Measurements from ENCODE around the gene DOCK3. TPM values are rescaled to one million over a fixed set of nuclear protein-coding genes. Genes with fewer than 3 reads are reported as not detected.

DOCK3 gene
- total RNA-seq, 1 donor, result 0.36 TPM

DNA sequence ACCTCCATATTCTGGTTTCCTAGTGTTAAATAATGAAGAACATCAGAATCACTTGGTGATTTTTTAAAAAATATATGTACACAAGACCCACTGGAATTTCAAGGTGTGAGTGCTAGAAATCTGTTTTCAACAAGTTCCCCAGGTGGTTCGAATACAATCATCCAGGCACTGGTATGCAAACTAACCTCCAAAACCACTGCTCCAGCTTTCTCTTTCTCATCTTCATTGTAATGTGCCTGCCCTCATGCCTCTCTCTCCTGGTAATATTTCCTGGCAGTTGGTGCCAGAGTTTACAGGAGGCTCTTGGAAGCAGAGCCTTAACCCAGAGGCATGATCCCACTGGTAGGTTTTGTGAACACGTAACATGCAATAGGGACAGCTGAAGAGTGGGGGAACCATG lies 547.2 kb downstream of the DOCK3 start:
- Histone ChIP-seq H3K27ac (ENCODE audit: low read depth, low read length) (no peak overlapping the region), H3K4me2 (ENCODE audit: insufficient read depth, low read length) (no peak overlapping the region), H3K79me2 (ENCODE audit: insufficient read depth, low read length) (no peaks in the 10 kb centered on the region), H3K4me3 (ENCODE audit: insufficient read depth, low read length) (no peak overlapping the region), H3K36me3 (ENCODE audit: insufficient read depth, low read length) (no peaks in the 10 kb centered on the region), H3K4me1 (ENCODE audit: insufficient read depth, low read length) (no peaks in the 10 kb centered on the region), H3K27me3 (ENCODE audit: insufficient read depth, low read length) (no peaks in the 10 kb centered on the region), H3K9me3 (ENCODE audit: low read depth, low read length) (no peaks in the 10 kb centered on the region), H2AFZ (ENCODE audit: low read length) (no peak overlapping the region), H4K20me1 (ENCODE audit: insufficient read depth, low read length) (no peaks in the 10 kb centered on the region)
- TF ChIP-seq, protein P1, sequence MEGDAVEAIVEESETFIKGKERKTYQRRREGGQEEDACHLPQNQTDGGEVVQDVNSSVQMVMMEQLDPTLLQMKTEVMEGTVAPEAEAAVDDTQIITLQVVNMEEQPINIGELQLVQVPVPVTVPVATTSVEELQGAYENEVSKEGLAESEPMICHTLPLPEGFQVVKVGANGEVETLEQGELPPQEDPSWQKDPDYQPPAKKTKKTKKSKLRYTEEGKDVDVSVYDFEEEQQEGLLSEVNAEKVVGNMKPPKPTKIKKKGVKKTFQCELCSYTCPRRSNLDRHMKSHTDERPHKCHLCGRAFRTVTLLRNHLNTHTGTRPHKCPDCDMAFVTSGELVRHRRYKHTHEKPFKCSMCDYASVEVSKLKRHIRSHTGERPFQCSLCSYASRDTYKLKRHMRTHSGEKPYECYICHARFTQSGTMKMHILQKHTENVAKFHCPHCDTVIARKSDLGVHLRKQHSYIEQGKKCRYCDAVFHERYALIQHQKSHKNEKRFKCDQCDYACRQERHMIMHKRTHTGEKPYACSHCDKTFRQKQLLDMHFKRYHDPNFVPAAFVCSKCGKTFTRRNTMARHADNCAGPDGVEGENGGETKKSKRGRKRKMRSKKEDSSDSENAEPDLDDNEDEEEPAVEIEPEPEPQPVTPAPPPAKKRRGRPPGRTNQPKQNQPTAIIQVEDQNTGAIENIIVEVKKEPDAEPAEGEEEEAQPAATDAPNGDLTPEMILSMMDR (IDR thresholded peaks at IDR 0.05; ENCODE audit: extremely low read depth, low read depth, low read length), result no peak
- DNase-seq (ENCODE audit: insufficient read length, low spot score, missing footprints), result no peak

DNA sequence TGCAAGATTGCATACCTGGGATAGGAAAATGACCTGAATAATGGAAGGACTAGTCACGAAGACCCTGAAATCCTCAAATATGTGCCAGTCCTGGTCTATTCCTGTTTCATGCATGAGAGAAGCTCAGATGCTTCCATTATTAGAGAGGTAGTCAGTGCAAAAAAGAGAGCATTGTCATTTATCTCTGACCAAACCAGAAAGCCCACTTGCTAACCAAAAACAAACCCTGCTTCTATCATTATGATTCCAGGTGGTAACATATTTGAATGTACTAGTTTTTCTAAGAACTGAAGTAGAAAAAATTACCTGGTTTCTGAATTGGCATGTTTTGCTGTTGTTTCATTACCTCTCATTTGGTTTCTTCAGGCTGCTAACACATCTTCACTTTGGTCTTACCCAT lies 549.6 kb downstream of the DOCK3 start:
- Histone ChIP-seq H3K27me3 (ENCODE audit: insufficient read depth, low read length) (no peaks in the 10 kb centered on the region), H2AFZ (ENCODE audit: low read length) (no peak overlapping the region), H3K9me3 (ENCODE audit: low read depth, low read length) (no peaks in the 10 kb centered on the region), H3K27ac (ENCODE audit: low read depth, low read length) (no peak overlapping the region), H3K79me2 (ENCODE audit: insufficient read depth, low read length) (no peaks in the 10 kb centered on the region), H3K36me3 (ENCODE audit: insufficient read depth, low read length) (no peaks in the 10 kb centered on the region), H3K4me2 (ENCODE audit: insufficient read depth, low read length) (no peak overlapping the region), H3K4me3 (ENCODE audit: insufficient read depth, low read length) (no peak overlapping the region), H4K20me1 (ENCODE audit: insufficient read depth, low read length) (no peaks in the 10 kb centered on the region), H3K4me1 (ENCODE audit: insufficient read depth, low read length) (no peaks in the 10 kb centered on the region)
- no peak for DNase-seq (ENCODE audit: insufficient read length, low spot score, missing footprints)
- TF ChIP-seq, protein P1 (IDR thresholded peaks at IDR 0.05; ENCODE audit: extremely low read depth, low read depth, low read length), result no peak

- H3K9me3 ChIP-seq (ENCODE audit: low read depth, low read length), result no peaks in the 10 kb centered on the region
- TF ChIP-seq, protein P1 (IDR thresholded peaks at IDR 0.05; ENCODE audit: extremely low read depth, low read depth, low read length), result no peak
- no peak overlapping the region for H3K4me3 ChIP-seq (ENCODE audit: insufficient read depth, low read length)
- H3K79me2 ChIP-seq (ENCODE audit: insufficient read depth, low read length), result no peaks in the 10 kb centered on the region
- no peaks in the 10 kb centered on the region for H3K36me3 ChIP-seq (ENCODE audit: insufficient read depth, low read length)
- DNase-seq (ENCODE audit: insufficient read length, low spot score, missing footprints), result no peak
- H4K20me1 ChIP-seq (ENCODE audit: insufficient read depth, low read length), result no peaks in the 10 kb centered on the region
- no peak overlapping the region for H3K4me2 ChIP-seq (ENCODE audit: insufficient read depth, low read length)
- H3K4me1 ChIP-seq (ENCODE audit: insufficient read depth, low read length), result no peaks in the 10 kb centered on the region
- H3K27me3 ChIP-seq (ENCODE audit: insufficient read depth, low read length), result no peaks in the 10 kb centered on the region
- no peak overlapping the region for H2AFZ ChIP-seq (ENCODE audit: low read length)
- H3K27ac ChIP-seq (ENCODE audit: low read depth, low read length), result no peak overlapping the region
These were observed 550.1 kb downstream of the DOCK3 start for GRCh38 chr3:51224843-51225242.

DNA sequence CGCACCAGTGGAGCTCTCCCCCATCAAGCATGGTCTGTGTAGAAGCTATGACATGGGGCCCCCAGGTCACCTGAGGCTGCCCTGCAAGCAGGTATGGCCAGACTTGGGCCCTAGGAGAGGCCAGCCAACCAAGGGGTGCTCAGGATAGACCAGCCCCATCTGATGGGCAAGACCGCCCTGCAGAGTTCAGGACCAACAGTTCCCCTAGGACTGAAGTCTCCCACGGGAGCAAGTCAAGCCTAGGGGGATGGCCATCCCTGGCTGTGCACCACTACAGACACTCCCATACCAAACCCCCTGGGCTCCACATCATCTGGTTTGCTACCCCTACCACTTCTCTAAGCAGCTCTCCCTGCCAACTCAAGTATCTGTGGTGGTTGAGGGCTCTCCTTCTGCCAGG lies 568.2 kb downstream of the DOCK3 start:
- no peak for DNase-seq (ENCODE audit: insufficient read length, low spot score, missing footprints)
- Histone ChIP-seq H3K36me3 (ENCODE audit: insufficient read depth, low read length) (no peaks in the 10 kb centered on the region), H3K4me3 (ENCODE audit: insufficient read depth, low read length) (no peak overlapping the region), H4K20me1 (ENCODE audit: insufficient read depth, low read length) (no peaks in the 10 kb centered on the region), H3K27ac (ENCODE audit: low read depth, low read length) (no peak overlapping the region), H3K4me2 (ENCODE audit: insufficient read depth, low read length) (no peak overlapping the region), H3K27me3 (ENCODE audit: insufficient read depth, low read length) (no peaks in the 10 kb centered on the region), H2AFZ (ENCODE audit: low read length) (no peak overlapping the region), H3K79me2 (ENCODE audit: insufficient read depth, low read length) (no peaks in the 10 kb centered on the region), H3K4me1 (ENCODE audit: insufficient read depth, low read length) (no peaks in the 10 kb centered on the region), H3K9me3 (ENCODE audit: low read depth, low read length) (no peaks in the 10 kb centered on the region)
- TF ChIP-seq, protein P1 (IDR thresholded peaks at IDR 0.05; ENCODE audit: extremely low read depth, low read depth, low read length), result no peak

Data from osteoblast (primary cell).